Lung (tissue), 12 donors: ENCODE measurements around the gene TENM4. TPM values are rescaled to one million over a fixed set of nuclear protein-coding genes. Genes with fewer than 3 reads are reported as not detected.
A peak's percentile ranks its signal among the peaks of the same experiment; 100 is the strongest.

ENCODE experiments used
- ATAC-seq: fragments of 200-7000 bp; cut with Tn5 transposase; one replicate; pipeline ENCODE4 v1.9.1; 2020; ENCODE audit warnings: moderate number of reproducible peaks; ENCODE audit not compliant: insufficient read depth, low FRiP score
- DNase-seq, 3 donors: peaks; one replicate each; pipeline ENCODE4 v3.0.0-alpha.2; 2013 to 2017
- H3K27ac ChIP-seq, 2 donors: one replicate each; pipeline ENCODE4 v1.5.1; 2013; ENCODE audit warnings: mild to moderate bottlenecking in 2 of 2, moderate library complexity in 2 of 2, control low read depth in 1 of 2, inconsistent platforms in 1 of 2, low read depth in 1 of 2, low read length in 1 of 2
- H3K27me3 ChIP-seq, 3 donors: one replicate each; pipeline ENCODE4 v1.5.1; 2013; ENCODE audit warnings: low read length in 2 of 3; ENCODE audit not compliant: control insufficient read depth in 3 of 3, insufficient read depth in 3 of 3
- H3K36me3 ChIP-seq, 4 donors: one replicate each; pipeline ENCODE4 v1.5.1; 2013; ENCODE audit warnings: low read length in 4 of 4, mild to moderate bottlenecking in 1 of 4, moderate library complexity in 1 of 4; ENCODE audit not compliant: control insufficient read depth in 4 of 4, insufficient read depth in 4 of 4
- H3K4me1 ChIP-seq, 5 donors: one replicate each; pipeline ENCODE4 v1.5.1; 2013; ENCODE audit warnings: low read length in 5 of 5, mild to moderate bottlenecking in 2 of 5, moderate library complexity in 1 of 5; ENCODE audit not compliant: control insufficient read depth in 5 of 5, insufficient read depth in 5 of 5
- H3K4me3 ChIP-seq: one replicate; pipeline ENCODE4 v1.5.1; 2013; ENCODE audit warnings: mild to moderate bottlenecking, control low read depth, moderate library complexity
- H3K9ac ChIP-seq, 2 donors: one replicate each; pipeline ENCODE4 v1.5.1; 2013; ENCODE audit warnings: low read length in 2 of 2, control low read depth in 1 of 2; ENCODE audit not compliant: insufficient read depth in 1 of 2
- H3K9me3 ChIP-seq, 4 donors: one replicate each; pipeline ENCODE4 v1.5.1; 2013; ENCODE audit warnings: low read length in 3 of 4, mild to moderate bottlenecking in 1 of 4, moderate library complexity in 1 of 4; ENCODE audit not compliant: control insufficient read depth in 4 of 4, insufficient read depth in 3 of 4
- WGBS, 2 donors: extraction: QIAGEN DNeasy Blood & Tissue Kit; methylation state at CpG; one replicate each; pipeline ENCODE4 v1.1.7; 2013; 5-methylcytosine and 5-hydroxymethylcytosine counted together
- polyA plus RNA-seq, 2 donors: library from polyadenylated mRNA; stranded (reverse); fragments of 200-250 nt; gene quantifications; one replicate each; pipeline ENCODE4 v1.2.1, GENCODE V29; 2013
- total RNA-seq, 2 donors: library from RNA; depleted of rRNA in 1 of 2; stranded (reverse); fragments of >200 nt in 1 of 2; gene quantifications; one replicate each; pipeline ENCODE4 v1.2.1, GENCODE V29; 2014 to 2021
- TF ChIP-seq, protein P1 (sequence below): IDR thresholded peaks from 2 replicates; pipeline ENCODE4 v1.5.1; 2012; ENCODE audit warnings: mild to moderate bottlenecking; ENCODE audit errors: control extremely low read depth, extremely low read depth
- donor health status: control.
- donor health status: control.
- donor health status: Bipolar disorder and iron deficiency.
- donor health status: healthy.
- donor health status: DM: yes; HTN: yes; CAD: no.

The TENM4 gene
- total and polyA plus RNA-seq, 4 donors, result 0.28 to 16.4 (median 3.2) TPM

DNA sequence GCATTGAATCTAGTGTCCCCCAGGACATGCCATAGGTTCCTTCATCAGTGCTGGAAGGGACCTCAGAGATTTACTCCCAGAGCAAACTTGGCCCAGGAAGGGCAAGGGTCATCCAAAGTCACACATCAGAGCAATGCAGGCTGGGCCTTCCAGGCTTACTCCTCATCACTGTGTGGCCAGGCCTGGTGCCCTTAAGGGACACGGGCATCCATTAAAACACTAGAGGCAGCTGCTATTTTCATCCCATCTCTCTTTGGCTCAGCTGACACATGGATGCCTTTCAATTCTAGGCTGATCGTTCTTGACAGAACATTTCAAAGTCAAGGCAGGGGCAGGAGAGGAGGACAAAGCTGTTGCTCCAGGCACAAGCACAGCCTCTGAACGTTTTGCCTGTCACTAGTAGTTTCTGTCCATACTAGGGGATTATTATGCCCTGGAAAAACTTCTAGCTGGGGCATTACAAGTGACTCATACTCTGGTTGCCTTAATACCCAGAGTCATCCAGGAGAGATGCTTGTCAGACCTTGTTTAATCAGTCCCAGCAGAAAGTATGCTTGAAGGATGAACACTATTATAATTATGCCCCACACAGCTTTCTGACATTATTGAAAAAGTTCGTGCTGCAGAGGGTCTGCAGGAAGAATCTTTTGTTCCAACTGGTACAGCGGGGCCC, 240.3 kb downstream of the TENM4 start:
- DNase-seq (no peak), ATAC-seq (no peak)
- H3K36me3 ChIP-seq, result no peaks in the 10 kb centered on the region
- 82 to 85% methylated on average over 5 of the region's 5 CpGs for WGBS, 2 donors
- H3K9me3 ChIP-seq, result peaks cover 0 to 10% (median 2%) of the 10 kb centered on the region in 4 donors
- H3K4me1 ChIP-seq, result peaks cover 0 to 6% (median 0%) of the 10 kb centered on the region in 5 donors
- H3K27me3 ChIP-seq, result peaks cover 0 to 3% (median 0%) of the 10 kb centered on the region in 3 donors
- no peak overlapping the region for H3K4me3 ChIP-seq
- TF ChIP-seq, protein P1, sequence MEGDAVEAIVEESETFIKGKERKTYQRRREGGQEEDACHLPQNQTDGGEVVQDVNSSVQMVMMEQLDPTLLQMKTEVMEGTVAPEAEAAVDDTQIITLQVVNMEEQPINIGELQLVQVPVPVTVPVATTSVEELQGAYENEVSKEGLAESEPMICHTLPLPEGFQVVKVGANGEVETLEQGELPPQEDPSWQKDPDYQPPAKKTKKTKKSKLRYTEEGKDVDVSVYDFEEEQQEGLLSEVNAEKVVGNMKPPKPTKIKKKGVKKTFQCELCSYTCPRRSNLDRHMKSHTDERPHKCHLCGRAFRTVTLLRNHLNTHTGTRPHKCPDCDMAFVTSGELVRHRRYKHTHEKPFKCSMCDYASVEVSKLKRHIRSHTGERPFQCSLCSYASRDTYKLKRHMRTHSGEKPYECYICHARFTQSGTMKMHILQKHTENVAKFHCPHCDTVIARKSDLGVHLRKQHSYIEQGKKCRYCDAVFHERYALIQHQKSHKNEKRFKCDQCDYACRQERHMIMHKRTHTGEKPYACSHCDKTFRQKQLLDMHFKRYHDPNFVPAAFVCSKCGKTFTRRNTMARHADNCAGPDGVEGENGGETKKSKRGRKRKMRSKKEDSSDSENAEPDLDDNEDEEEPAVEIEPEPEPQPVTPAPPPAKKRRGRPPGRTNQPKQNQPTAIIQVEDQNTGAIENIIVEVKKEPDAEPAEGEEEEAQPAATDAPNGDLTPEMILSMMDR, result no peak
- no peak overlapping the region for H3K27ac ChIP-seq
- H3K9ac ChIP-seq, result no peak overlapping the region

DNA sequence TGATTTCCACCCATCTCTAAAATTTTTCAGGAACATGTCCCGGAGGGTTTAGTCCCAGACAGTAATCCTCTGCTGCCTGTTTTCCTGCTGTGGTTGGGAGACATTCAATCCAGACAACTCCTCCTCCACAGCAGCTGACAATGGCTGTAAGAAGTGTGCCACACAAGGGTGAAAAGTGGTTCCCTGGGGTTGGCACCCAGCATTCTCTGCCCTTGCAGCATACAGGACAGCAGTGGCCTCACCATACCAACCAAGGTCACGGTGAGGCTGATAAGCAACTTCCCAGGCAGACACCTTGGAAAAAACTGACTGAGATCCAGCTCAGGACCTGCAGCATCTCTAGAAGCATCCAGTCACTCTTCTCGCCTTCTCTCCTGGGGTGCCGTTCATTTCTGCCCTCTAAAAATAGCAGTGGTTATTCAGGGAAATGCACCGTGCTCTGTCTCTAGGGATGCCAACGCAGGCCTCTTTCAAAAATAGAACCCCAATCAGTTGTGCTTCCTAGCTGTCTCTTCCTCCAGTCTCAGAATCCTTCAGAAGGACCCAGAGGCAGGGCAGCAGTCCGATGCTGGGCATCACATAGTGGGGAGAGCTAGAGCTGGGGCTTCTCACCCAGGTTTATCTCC, 241.0 kb downstream of the TENM4 start:
- Histone ChIP-seq H3K9ac (no peak overlapping the region), H3K27me3 (peaks cover 0 to 3% (median 0%) of the 10 kb centered on the region in 3 donors), H3K27ac (no peak overlapping the region), H3K4me1 (peaks cover 0 to 6% (median 0%) of the 10 kb centered on the region in 5 donors), H3K9me3 (peaks cover 0 to 10% (median 2%) of the 10 kb centered on the region in 4 donors), H3K4me3 (no peak overlapping the region), H3K36me3 (no peaks in the 10 kb centered on the region)
- no peak for ATAC-seq
- no peak for DNase-seq
- TF ChIP-seq, protein P1, result no peak
- 82 to 88% methylated on average over 7 of the region's 7 CpGs for WGBS, 2 donors

DNA sequence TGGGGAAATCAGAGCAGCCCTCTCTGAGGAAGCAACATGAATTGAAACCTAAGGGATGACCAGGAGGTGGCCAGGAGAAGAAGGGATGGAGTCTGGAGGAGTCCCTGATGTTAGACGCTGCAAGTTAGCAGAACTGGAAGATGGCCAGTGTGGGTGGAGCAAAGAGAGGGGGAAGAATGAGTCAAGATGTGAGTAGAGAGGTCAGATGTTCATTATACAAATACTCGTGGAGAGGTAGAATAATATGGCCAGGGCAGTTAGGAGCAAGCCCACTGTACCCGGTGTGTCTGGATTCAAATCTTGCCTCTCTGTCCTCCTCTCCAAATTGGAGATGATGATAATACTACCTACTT, 242.0 kb downstream of the TENM4 start:
- 47 to 67% methylated on average over 3 of the region's 3 CpGs for WGBS, 2 donors
- H3K4me1 ChIP-seq, result peaks cover 0 to 6% (median 0%) of the 10 kb centered on the region in 5 donors
- DNase-seq, result peak in 1 of 3 donors; percentile 28
- TF ChIP-seq, protein P1, result no peak
- H3K27ac ChIP-seq, result no peak overlapping the region
- no peak for ATAC-seq
- peaks cover 0 to 10% (median 2%) of the 10 kb centered on the region in 4 donors for H3K9me3 ChIP-seq
- H3K9ac ChIP-seq, result no peak overlapping the region
- peaks cover 0 to 3% (median 0%) of the 10 kb centered on the region in 3 donors for H3K27me3 ChIP-seq
- no peaks in the 10 kb centered on the region for H3K36me3 ChIP-seq
- no peak overlapping the region for H3K4me3 ChIP-seq
